PFSK-1 (cell line): ENCODE measurements around the gene ANGPTL4.

Experiments
- FOXP2 ChIP-seq: optimal IDR thresholded peaks from 2 replicates; pipeline ENCODE3; 2011; ENCODE audit warnings: borderline replicate concordance, control low read depth, inconsistent platforms; ENCODE audit not compliant: insufficient read depth; ENCODE audit errors: extremely low read length, extremely low read depth
- POLR2AphosphoS5 ChIP-seq: IDR thresholded peaks from 2 replicates; pipeline ENCODE4 v1.6.1; 2012; ENCODE audit warnings: low read depth, mild to moderate bottlenecking, control low read depth, low read length, moderate library complexity
- SIN3A ChIP-seq: IDR thresholded peaks from 2 replicates; pipeline ENCODE4 v1.6.1; 2012; ENCODE audit warnings: mild to moderate bottlenecking, low read length, moderate library complexity, borderline replicate concordance; ENCODE audit not compliant: insufficient read depth
- TAF1 ChIP-seq: IDR thresholded peaks from 2 replicates; pipeline ENCODE4 v1.6.1; 2012; ENCODE audit warnings: low read length, control low read depth, borderline replicate concordance; ENCODE audit not compliant: insufficient read depth
- TF ChIP-seq, protein P1 (sequence below), 2 experiments: IDR thresholded peaks; 2 replicates each; pipeline versions ENCODE4 v1.6.1 to v1.8.0; 2011 to 2012; ENCODE audit warnings: low read depth in 2 of 2, low read length in 2 of 2, control low read depth in 1 of 2, inconsistent platforms in 1 of 2, mild to moderate bottlenecking in 1 of 2, moderate library complexity in 1 of 2; ENCODE audit not compliant: insufficient read depth in 1 of 2

DNA sequence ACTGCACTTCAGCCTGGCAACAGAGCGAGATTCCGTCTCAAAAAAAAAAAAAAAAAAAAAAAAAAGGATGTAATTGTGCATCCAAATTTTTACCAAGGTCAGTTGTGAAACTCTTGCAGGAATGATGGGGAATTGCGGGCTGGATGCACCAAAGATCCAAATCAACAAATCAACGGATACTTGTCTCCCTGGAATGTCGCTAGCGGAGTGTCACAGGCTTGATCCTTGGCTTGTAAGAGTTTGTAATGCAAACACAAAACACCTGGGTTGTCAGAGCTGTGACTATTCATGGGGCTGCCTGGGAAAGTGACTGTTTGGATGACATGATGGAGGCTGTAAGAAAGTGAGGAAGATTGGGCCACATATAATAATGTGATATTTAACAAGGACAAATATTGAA is 25.1 kb upstream of the ANGPTL4 start:
- TF ChIP-seq, protein P1, sequence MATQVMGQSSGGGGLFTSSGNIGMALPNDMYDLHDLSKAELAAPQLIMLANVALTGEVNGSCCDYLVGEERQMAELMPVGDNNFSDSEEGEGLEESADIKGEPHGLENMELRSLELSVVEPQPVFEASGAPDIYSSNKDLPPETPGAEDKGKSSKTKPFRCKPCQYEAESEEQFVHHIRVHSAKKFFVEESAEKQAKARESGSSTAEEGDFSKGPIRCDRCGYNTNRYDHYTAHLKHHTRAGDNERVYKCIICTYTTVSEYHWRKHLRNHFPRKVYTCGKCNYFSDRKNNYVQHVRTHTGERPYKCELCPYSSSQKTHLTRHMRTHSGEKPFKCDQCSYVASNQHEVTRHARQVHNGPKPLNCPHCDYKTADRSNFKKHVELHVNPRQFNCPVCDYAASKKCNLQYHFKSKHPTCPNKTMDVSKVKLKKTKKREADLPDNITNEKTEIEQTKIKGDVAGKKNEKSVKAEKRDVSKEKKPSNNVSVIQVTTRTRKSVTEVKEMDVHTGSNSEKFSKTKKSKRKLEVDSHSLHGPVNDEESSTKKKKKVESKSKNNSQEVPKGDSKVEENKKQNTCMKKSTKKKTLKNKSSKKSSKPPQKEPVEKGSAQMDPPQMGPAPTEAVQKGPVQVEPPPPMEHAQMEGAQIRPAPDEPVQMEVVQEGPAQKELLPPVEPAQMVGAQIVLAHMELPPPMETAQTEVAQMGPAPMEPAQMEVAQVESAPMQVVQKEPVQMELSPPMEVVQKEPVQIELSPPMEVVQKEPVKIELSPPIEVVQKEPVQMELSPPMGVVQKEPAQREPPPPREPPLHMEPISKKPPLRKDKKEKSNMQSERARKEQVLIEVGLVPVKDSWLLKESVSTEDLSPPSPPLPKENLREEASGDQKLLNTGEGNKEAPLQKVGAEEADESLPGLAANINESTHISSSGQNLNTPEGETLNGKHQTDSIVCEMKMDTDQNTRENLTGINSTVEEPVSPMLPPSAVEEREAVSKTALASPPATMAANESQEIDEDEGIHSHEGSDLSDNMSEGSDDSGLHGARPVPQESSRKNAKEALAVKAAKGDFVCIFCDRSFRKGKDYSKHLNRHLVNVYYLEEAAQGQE (IDR thresholded peaks at IDR 0.05; ENCODE audit: insufficient read depth in 1 of 2, low read depth in 2 of 2, low read length in 2 of 2), result no peak
- TF ChIP-seq SIN3A (no peak), TAF1 (no peak), POLR2AphosphoS5 (no peak), FOXP2 (no peak)
